ENCODE results near the gene CNTD1.

DNA sequence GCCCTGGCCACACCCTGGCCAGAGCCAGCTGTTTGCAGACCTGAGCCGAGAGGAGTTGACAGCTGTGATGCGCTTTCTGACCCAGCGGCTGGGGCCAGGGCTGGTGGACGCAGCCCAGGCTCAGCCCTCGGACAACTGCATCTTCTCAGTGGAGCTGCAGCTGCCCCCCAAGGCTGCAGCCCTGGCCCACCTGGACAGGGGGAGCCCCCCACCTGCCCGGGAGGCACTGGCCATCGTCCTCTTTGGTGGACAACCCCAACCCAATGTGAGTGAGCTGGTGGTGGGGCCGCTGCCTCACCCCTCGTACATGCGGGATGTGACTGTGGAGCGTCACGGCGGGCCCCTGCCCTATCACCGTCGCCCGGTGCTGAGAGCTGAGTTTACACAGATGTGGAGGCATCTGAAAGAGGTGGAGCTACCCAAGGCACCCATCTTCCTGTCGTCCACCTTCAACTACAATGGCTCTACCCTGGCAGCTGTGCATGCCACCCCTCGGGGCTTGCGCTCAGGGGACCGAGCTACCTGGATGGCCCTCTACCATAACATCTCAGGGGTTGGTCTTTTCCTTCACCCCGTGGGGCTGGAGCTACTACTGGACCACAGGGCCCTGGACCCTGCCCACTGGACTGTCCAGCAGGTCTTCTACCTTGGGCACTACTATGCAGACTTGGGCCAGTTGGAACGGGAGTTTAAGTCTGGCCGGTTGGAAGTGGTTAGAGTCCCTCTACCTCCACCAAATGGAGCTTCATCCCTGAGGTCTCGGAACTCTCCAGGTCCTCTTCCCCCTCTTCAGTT is 46.3 kb downstream of the CNTD1 start:
- no peak for TF ChIP-seq POLR2A (IDR thresholded peaks at IDR 0.05; ENCODE audit: low read length)
- TF ChIP-seq GATA1 (IDR thresholded peaks at IDR 0.05; ENCODE audit: low read depth, low read length), result no peak

Data from erythroblast (primary cell).